ENCODE data around the gene KLK3.
A peak's percentile ranks its signal among the peaks of the same experiment; 100 is the strongest.

Gene KLK3

DNA sequence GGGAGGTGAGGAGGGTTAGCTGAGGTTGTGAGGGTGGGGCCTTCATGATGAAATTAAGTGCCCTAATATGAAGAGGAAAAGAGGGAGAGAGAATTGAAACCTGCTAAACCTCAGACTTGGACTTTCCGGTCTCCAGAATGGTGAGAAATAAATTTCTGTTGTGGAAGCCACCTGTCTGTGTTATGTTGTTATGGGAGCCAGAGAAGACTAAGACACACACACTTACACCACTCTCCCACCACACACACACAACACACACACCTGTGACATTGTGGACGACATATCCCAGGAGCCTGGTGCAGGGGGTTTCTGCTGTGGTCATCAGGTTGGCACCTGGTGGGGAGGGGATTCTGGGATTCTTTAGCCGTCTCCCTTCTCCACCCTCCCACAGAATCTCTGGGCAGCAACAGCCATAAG is 42.5 kb downstream of the KLK3 start:
- H3K4me3 ChIP-seq (ENCODE audit: low read depth, low read length), result no peak overlapping the region; the same call in 1 of the 2 replicates
- DNase-seq (ENCODE audit: low read depth), result no peak
- TF ChIP-seq, protein P1, sequence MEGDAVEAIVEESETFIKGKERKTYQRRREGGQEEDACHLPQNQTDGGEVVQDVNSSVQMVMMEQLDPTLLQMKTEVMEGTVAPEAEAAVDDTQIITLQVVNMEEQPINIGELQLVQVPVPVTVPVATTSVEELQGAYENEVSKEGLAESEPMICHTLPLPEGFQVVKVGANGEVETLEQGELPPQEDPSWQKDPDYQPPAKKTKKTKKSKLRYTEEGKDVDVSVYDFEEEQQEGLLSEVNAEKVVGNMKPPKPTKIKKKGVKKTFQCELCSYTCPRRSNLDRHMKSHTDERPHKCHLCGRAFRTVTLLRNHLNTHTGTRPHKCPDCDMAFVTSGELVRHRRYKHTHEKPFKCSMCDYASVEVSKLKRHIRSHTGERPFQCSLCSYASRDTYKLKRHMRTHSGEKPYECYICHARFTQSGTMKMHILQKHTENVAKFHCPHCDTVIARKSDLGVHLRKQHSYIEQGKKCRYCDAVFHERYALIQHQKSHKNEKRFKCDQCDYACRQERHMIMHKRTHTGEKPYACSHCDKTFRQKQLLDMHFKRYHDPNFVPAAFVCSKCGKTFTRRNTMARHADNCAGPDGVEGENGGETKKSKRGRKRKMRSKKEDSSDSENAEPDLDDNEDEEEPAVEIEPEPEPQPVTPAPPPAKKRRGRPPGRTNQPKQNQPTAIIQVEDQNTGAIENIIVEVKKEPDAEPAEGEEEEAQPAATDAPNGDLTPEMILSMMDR (IDR thresholded peaks at IDR 0.05; ENCODE audit: low read depth, low read length, missing control alignments), result no peak

DNA sequence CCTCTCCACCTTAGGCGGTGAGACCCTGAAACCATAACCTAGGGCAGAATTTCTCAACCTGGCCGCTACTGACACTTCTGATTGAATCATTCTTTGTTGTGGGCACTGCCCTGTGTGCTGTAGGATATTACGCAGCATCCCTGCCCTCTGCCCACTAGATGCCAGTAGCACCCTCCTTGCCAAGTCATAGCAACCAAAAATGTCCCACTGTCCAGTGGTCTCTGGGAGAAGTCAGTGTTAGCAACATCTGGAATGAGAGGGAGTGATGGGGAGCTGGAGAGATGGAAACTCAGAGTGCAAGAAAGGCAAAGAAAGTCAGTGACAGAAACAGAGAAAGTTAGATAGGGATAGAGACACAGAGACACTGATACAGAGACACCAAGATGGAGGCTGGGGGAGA is 42.9 kb downstream of the KLK3 start:
- TF ChIP-seq, protein P1 (IDR thresholded peaks at IDR 0.05; ENCODE audit: low read depth, low read length, missing control alignments), result peak; percentile 17
- no peak for DNase-seq (ENCODE audit: low read depth)
- no peak overlapping the region for H3K4me3 ChIP-seq (ENCODE audit: low read depth, low read length)

DNA sequence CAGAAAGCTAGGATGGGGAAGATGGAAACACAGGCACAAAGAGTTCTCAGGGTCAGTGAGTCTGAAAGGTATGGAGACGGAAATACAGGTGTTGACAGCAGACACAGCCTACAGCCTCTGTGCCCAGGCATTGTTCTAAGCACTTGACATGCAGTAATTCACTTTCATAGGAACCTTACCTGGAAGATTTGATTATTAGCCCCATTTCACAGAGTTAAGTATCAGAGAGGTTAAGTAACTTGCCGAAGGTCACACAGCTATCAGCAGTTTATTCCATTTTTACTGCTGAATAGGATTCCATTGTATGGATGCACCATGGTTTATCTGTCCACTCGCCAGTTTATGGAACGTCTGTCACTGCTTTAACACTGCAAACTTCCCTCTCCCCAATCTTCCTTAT is 43.3 kb downstream of the KLK3 start:
- DNase-seq (ENCODE audit: low read depth), result no peak
- TF ChIP-seq, protein P1 (IDR thresholded peaks at IDR 0.05; ENCODE audit: low read depth, low read length, missing control alignments), result no peak
- H3K4me3 ChIP-seq (ENCODE audit: low read depth, low read length), result no peak overlapping the region

DNA sequence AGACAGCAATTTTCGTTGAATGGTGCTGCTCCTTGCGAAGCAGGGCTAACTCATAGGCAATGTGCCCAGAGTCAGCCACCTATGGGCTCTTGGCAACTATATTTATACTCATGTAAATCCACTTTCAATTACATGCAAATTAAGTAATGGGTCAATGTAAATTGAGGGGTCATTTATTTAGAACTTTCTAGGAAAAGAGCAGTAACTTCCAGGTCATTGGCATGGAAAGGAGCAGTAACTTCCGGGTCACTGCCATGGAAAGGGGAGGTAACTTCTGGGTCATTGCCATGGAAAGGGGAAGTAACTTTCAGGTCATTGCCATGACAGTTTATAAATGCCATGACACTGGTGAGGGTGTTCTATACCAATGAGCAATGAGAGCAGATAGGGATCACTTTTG is 44.9 kb downstream of the KLK3 start:
- H3K4me3 ChIP-seq (ENCODE audit: low read depth, low read length), result no peak overlapping the region
- DNase-seq (ENCODE audit: low read depth), result no peak
- TF ChIP-seq, protein P1 (IDR thresholded peaks at IDR 0.05; ENCODE audit: low read depth, low read length, missing control alignments), result no peak

DNA sequence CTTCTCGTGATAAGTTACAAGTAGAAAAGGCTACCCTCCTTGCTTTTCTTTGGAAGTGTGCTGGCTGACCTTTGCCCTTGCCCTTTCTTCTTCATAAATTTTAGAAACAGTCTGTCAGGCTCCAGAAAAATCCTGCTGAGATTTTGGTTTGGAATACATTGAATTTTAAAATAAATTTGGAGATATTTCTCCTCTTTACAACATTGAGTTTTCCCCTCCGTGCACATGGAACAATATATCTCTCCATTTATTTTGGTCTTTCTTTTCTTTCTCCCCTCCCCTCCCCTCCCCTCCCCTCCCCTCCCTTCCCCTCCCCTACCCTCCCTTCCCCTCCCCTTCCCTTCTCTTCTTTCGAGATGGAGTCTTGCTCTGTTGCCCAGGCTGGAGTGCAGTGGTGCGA is 47.9 kb downstream of the KLK3 start:
- H3K4me3 ChIP-seq (ENCODE audit: low read depth, low read length), result no peak overlapping the region
- DNase-seq (ENCODE audit: low read depth), result no peak
- TF ChIP-seq, protein P1 (IDR thresholded peaks at IDR 0.05; ENCODE audit: low read depth, low read length, missing control alignments), result no peak

DNA sequence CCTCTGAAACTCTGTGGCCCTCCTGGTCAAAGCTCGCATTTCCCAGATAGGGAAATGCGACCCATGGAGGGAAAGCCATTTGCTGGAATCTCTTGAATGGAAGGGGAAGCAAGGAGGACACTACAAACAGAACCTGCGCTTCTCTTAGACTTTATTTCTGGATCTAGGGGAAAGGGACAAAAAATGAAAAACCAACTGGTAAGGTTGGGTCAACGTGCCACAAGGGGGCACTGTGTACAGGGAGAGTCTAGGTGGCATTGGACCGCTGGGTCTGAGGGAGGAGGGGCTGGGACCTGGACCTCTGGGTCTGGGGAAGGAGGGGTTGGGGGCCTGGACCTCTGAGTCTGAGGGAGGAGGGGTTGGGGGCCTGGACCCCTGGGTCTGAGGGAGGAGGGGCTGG is 51.5 kb downstream of the KLK3 start:
- no peak for DNase-seq (ENCODE audit: low read depth)
- H3K4me3 ChIP-seq (ENCODE audit: low read depth, low read length), result no peak overlapping the region
- TF ChIP-seq, protein P1 (IDR thresholded peaks at IDR 0.05; ENCODE audit: low read depth, low read length, missing control alignments), result peak; percentile 81

DNA sequence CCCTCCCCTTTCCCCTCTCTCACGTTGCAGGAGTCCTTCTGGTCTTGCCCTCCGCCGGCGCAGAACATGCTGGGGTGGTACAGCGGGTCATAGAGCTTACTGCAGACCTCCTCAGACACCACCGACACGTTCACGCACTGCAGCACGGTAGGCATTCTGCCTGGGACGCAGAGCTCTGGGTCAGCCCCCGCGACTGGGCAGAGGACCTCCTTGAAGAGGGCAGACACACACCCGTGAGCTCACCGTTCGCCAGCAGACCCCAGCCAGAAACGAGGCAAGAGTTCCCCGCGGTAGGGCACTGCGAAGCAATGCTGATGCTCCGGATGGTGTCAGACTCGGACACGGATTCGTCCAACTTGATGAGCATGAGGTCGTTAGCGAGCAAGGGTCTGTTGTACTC is 53.6 kb downstream of the KLK3 start:
- no peak overlapping the region for H3K4me3 ChIP-seq (ENCODE audit: low read depth, low read length)
- TF ChIP-seq, protein P1 (IDR thresholded peaks at IDR 0.05; ENCODE audit: low read depth, low read length, missing control alignments), result no peak
- DNase-seq (ENCODE audit: low read depth), result no peak
